HL-60/S4 (cell line): Measurements from ENCODE around the gene CRTC1.

ENCODE experiments used
- in situ Hi-C: fragments of 300-500 bp; cut with MboI; formaldehyde crosslinking; loops from 2 replicates; pipeline ENCODE4 v1.14.3; 2022; ENCODE audit warnings: low sequenced_read_pairs

CRTC1 gene

DNA sequence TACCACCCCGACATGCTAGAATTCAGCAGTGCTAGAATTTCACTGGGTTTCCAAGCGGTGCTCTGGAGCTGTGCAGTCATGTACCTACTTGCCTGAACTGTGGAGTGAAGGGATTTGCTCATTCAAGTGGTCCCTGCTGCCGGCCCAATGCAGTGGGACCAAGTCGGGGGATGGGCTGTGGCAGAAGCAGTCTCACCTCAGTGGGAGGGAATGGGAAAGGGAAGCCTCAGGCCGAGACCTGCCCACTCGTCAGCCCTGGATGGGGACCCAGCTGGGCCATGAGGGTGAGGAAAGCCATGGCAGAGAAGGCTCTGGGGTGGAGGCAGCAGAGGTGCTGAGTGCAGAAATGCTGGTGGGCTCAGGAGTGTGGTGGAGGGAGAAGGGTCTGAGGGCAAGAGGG is 31.7 kb upstream of the CRTC1 start:
- in situ Hi-C loops: no loop called here

- in situ Hi-C loops: no loop called here
Observed at GRCh38 chr19:18653853-18654252, 29.6 kb upstream of the CRTC1 start.

DNA sequence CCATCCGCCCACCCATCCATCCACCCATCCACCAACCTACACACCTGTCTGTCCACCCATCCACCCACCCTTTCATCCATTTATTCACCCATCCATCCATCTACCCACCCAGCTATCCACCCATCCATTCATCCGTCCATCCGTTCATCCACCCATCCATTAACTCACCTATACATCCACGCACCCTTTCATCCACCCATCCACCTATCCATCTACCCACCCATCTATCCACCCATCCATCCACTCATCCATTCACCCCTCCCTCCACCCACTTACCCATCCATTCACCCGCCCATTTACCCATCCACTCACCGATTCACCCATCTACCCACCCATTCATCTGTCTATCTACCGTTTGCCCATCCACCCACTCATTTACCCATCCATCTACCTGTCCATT is 29.0 kb upstream of the CRTC1 start:
- in situ Hi-C loops: no loop called here

DNA sequence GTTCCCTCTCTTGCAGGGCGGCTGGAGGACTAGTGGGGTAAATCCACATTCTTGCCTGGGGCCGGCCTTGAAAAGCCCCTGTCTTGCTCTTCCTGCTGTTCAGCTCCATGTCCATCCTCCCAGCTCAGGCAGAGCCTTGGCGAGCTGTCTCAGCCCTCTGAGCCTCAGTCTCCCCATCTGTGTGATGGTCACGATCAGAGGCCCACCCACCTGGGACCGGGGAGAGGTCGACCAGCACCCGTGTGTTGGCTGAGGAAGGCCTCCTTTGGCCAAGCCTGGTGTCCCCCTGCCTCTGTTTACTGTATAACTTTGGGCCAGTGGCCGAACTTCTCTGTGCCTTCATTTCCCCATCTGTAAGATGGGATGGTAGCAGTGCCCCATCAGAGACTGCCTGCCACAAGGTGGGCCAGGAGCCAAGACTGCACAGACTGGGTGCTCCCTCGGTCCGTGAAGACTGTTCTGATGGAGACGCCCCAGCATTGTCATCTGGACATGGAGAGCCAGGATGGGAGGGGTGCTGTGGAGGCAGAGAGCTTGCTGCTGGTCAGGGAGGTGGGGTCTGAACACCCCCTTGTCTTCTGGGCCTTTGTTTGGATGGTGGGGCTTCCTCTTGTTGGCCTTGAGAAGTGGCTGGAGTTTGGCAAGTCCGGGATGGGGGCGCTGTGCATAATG is 28.2 kb upstream of the CRTC1 start:
- in situ Hi-C loops: no loop called here

DNA sequence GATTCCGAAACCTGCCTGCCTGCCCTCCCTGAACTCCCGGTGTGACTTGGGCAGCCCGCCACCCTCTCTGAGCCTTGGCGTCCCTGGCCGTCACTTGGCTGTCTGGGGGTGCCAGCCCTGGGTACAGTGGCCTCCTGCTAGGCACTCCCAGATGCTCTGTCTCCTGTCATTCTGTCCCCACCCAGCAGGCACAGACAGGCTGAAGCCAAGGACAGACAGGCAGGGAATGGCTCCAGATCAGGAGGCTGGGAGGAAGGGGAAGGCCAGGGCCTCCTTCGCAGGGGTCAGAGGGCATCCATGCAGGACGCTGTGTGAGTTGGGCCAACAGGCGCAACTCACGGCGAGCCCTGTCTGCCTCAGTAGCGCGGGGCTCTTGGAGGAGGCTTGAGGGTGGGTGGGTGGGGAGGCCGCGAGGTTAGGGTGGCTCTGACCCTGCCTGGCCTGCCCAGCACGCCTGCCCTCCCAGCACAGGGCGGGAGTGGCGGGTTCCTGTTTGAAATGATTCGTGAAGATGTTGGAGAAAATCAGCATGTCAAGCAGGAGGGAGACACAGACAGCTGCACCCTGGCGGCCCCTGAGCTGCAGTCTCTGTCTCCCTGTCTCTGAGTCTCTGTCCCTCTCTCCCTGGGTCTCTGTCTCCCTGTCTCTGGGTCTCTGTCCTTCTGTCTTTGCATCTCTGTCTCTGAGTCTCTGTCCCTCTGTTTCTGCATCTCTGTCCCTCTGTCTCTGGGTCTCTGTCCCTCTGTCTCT is 27.0 kb upstream of the CRTC1 start:
- in situ Hi-C loops: no loop called here

DNA sequence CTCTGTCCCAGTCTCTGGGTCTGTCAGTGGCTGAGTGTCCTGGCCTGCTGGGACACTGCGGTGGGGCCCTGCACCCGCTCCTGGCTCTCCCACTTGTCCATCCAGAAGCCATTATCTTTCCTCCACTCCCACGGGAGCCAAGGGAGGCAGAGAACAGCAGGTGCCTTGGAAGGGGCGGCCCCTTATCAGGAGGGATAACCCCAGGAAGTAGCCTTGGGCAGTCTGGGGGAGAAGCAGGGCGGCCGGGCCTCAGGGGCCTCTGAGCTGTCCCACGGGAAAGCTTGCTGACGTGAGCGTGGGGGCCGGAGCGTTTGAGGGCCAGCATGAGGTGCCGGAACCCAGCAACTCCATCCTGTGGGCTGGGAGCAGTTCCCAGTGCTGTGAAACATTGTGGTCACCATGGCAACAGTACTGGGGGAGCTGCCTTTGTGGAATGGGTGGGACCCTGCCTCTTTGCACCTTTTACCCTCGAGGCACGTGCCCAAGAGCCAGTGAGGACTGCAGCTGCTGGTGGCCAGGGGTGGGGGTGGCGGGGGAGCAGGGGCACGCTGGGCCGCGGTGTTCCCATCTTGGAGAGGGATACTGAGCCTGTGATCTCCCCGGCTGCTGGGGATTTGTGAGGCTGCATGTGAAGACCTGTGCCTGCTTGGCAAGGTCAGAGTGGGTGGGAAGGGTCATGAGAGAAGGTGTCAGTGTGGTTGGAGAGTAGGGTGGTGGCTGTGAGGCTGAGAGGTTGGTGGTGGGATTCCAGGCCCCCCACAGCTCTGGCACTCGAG is 25.7 kb upstream of the CRTC1 start:
- in situ Hi-C loops: no loop called here

DNA sequence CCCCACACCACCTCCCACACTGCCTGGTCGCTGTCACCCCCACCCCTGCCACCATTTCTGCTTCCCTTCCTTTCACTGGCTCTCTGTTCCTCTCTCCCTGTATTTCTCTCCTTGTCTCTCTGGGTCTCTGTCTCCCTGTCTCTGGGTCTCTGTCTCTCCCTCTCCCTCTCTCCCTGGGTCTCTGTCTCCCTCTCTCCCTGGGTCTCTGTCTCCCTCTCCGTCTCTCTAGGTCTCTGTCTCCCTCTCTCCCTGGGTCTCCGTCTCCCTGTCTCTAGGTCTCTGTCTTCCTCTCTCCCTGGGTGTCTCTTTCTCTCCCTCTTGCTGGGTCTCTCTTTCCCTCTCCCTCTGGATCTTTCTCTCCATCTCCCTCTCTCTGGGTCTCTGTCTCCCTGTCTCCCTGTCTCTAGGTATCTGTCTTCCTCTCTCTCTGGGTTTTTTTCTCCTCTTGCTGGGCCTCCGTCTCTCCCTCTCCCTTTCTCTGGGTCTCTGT is 25.1 kb upstream of the CRTC1 start:
- in situ Hi-C loops: no loop called here

DNA sequence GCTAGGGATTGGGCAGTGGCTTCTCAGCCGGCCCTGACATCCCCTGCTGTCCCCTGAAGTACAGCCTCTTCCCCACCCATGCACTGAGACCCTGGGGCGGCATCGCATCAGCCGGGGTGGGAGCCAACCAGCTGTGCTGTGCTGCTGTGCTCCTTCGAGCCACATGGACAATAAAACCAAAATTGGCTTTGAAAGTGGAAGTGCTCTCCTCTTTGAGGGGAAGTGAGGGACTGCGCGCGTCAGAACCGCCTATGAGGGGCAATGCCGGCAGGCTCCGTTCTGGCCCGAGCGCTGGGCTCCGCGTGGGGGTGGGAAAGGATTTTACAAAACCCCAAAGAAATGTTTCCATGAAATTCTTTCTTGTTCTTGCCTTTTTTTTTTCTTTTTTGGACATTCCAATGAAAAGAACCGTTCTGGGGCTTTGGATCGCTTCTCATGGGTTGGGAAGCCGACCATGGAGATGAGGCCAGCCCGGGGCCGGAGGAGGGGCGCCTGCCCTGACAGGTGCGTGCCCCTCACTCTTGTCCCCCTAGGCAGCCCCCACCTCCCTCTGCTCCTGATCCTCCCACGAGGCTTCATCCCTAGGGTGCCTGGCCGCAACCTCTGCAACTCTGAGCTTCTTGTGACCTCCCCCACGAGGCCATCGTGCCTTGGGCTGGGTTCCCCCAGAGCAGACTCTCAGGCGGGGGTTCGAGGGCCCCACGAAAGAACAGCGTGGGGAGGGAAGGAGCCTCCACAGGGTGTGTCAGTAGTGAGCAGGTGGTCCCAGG is 24.0 kb upstream of the CRTC1 start:
- in situ Hi-C loops: no loop called here

- in situ Hi-C loops: no loop called here
Observed at GRCh38 chr19:18660051-18660910, 23.2 kb upstream of the CRTC1 start.

DNA sequence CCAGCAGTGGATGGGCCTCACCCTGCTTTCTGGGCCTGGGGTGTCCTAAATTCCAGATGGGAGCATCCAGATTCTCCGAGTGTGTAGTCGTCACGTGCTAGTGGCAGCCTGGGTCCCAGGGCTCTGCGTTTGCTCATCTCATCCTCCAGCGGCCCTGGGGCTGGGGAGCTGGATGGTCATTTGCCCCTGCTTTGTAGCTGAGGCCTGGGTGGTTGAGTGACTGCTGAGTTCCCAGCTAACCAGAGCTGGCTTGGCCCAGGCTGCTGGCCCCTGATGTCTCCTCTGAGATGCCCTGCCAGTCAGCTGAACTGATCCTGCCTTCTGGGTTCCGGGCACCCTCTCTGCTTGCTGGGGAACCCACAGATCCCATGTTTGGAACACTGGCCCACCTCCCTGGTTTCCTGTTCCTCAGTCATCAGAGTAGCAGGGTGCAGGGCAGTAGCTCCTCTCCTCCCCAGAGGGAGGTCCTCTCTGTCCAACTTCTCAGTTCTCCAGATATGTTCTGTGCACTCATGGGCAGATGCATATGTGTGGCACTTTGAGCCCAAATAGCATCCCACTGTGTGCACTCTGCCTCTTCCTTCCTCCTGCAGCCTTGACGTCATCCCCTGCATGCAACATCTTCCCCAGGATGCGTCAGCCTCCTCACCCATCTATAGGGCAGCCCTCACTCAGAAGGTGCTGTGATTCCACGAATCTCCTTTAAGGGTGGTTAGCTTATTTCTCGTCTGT is 22.4 kb upstream of the CRTC1 start:
- in situ Hi-C loops: no loop called here

DNA sequence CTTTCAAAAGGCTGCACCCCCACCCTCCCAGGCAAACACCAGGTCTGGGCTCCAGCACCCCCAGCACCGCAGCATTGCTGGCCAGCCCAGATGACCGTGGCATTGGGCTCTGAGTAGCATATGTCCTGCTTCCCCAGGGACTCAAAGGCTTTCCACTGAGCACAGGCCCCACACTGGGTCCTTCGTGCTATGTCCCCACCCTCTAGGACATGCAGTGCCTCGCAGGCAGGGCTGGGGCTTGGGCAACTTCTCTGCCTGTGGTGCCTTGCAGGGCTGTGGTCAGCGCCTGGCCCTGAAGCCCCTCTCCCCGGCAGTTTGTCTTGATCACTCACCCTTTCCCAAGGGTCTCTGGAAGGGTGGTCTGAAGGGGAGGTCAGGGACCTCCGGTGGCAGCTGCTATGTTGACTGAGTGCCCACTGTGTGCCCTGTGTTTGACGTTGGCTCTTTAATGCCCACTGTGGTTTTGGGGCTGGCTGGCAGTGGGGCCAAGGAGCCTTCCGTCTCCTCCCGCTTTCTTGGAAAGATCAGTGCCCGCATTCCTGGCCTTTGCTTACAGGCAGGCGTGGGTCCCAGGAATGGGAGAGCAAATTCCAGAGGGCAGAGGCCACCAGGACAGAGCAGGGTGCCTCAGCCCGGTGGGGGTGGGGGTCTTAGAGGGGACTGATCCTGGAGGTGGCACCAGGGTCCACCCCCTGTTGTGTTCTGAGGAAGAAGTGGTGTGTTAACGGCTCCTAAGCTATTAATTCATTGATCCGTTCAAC is 20.3 kb upstream of the CRTC1 start:
- in situ Hi-C loops: no loop called here

DNA sequence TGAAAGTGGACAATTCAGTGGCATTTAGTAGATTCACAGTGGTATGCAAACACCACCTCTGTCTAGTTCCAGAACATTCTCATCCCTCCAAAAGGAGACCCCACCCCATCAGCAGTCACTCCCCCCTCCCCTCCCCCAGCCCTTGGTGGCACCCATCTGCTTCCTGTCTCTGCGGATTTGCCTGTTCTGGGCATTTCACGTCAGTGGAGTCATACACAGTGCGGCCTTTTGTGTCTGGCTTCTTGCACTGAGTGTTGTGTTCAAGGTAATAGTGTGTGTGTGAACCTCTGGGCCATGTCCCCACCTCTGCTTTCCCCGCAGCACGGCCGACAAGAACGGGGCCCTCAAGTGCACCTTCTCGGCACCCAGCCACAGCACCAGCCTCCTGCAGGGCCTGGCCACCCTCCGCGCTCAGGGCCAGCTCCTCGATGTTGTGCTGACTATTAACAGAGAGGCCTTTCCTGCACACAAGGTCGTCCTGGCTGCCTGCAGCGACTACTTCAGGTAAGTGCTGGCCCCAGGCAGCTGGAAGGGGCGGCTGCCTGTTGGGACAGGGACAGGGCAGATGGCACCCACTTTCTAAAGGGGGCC is 19.4 kb upstream of the CRTC1 start:
- in situ Hi-C loops: no loop called here

- in situ Hi-C loops: no loop called here
Observed at GRCh38 chr19:18665771-18666202, 17.7 kb upstream of the CRTC1 start.

GRCh38 chr19:18666317-18666716 is 17.2 kb upstream of the CRTC1 start:
- in situ Hi-C loops: no loop called here

DNA sequence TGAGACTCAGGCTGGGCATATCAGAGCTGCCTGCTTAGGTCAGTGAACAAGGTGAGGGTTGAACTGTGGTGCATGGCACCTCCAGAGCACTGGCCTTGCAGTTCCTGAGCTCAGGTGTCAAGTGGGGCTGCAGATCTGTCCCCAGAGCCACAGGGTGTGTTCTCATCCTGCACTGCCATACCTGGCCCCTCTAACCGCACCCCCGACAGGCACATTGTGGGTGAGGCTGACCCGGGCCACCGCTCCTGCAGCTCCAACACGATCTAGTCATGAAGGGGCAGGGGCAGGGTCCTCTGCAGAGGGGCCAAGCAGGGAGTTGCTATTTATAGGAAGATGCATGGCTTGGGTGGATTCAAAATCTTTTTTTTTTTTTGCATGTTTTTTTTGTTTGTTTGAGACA is 16.7 kb upstream of the CRTC1 start:
- in situ Hi-C loops: no loop called here

DNA sequence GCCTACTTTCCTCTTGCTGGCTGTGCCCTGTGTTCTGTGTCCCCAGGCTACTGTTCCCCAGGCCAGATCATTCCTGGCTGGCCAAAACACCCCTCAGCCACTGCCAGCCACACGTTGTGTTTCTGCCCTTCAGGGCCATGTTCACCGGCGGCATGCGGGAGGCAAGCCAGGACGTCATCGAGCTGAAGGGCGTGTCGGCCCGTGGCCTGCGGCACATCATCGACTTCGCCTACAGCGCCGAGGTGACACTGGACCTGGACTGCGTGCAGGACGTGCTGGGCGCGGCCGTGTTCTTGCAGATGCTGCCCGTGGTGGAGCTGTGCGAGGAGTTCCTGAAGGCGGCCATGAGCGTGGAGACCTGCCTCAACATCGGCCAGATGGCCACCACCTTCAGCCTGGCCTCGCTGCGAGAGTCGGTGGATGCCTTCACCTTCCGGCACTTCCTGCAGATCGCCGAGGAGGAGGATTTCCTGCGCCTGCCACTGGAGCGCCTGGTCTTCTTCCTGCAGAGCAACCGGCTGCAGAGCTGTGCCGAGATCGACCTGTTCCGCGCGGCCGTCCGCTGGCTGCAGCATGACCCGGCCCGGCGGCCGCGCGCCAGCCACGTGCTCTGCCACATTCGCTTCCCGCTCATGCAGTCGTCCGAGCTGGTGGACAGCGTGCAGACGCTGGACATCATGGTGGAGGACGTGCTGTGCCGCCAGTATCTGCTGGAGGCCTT is 15.8 kb upstream of the CRTC1 start:
- in situ Hi-C loops: no loop called here

DNA sequence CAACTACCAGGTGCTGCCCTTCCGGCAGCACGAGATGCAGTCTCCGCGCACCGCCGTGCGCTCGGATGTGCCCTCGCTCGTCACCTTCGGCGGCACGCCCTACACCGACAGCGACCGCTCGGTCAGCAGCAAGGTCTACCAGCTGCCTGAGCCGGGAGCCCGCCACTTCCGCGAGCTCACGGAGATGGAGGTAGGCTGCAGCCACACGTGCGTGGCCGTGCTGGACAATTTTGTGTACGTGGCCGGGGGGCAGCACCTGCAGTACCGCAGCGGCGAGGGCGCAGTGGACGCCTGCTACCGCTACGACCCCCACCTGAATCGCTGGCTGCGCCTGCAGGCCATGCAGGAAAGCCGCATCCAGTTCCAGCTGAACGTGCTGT is 15.2 kb upstream of the CRTC1 start:
- in situ Hi-C loops: no loop called here
